ENCODE results near the gene LIPE.

- TF ChIP-seq CTCF (IDR thresholded peaks at IDR 0.05): no peak
- TF ChIP-seq POLR2A (IDR thresholded peaks at IDR 0.05): no peak
These were observed 58.8 kb downstream of the LIPE start for GRCh38 chr19:42368360-42368759.

All from thyroid gland (tissue), 4 donors.